Osteoblast (primary cell): ENCODE data around the gene MAP3K20. TPM values are rescaled to one million over a fixed set of nuclear protein-coding genes. Genes with fewer than 3 reads are reported as not detected.

Experiments used
- DNase-seq: peaks from one replicate; pipeline ENCODE4 v3.0.0; 2011; ENCODE audit warnings: low spot score, mixed read lengths; ENCODE audit not compliant: insufficient read length; ENCODE audit errors: missing footprints
- H2AFZ ChIP-seq: 2 replicates; pipeline ENCODE4 v1.6.0; 2011; ENCODE audit warnings: mild to moderate bottlenecking, low read length
- H3K27ac ChIP-seq: 2 replicates; pipeline ENCODE4 v1.5.1; 2011; ENCODE audit warnings: mild to moderate bottlenecking, low read depth, low read length, moderate library complexity
- H3K27me3 ChIP-seq: 2 replicates; pipeline ENCODE4 v1.6.0; 2012; ENCODE audit warnings: mild to moderate bottlenecking, control low read depth, inconsistent platforms, low read length, moderate library complexity; ENCODE audit not compliant: insufficient read depth
- H3K36me3 ChIP-seq: 2 replicates; pipeline ENCODE4 v1.5.1; 2011; ENCODE audit warnings: mild to moderate bottlenecking, low read length, control low read depth, moderate library complexity; ENCODE audit not compliant: insufficient read depth
- H3K4me1 ChIP-seq: 2 replicates; pipeline ENCODE4 v1.5.1; 2011; ENCODE audit warnings: mild to moderate bottlenecking, low read length, control low read depth, moderate library complexity; ENCODE audit not compliant: insufficient read depth
- H3K4me2 ChIP-seq: 2 replicates; pipeline ENCODE4 v1.6.0; 2011; ENCODE audit warnings: mild to moderate bottlenecking, low read length; ENCODE audit not compliant: insufficient read depth
- H3K4me3 ChIP-seq: fragments of 200-600 bp; sonication (generic); 3 replicates; pipeline ENCODE4 v1.5.1; 2012; ENCODE audit warnings: mild to moderate bottlenecking, low read length, inconsistent platforms; ENCODE audit not compliant: insufficient read depth
- H3K79me2 ChIP-seq: 2 replicates; pipeline ENCODE4 v1.6.0; 2012; ENCODE audit warnings: mild to moderate bottlenecking, low read length, control low read depth, inconsistent platforms; ENCODE audit not compliant: insufficient read depth
- H3K9me3 ChIP-seq: 2 replicates; pipeline ENCODE4 v1.5.1; 2011; ENCODE audit warnings: low read depth, low read length, control low read depth
- H4K20me1 ChIP-seq: 2 replicates; pipeline ENCODE4 v1.6.0; 2012; ENCODE audit warnings: mild to moderate bottlenecking, low read length, control low read depth; ENCODE audit not compliant: insufficient read depth
- total RNA-seq: library from RNA; depleted of rRNA; stranded (reverse); fragments of >200 nt; gene quantifications from 2 replicates; pipeline ENCODE4 v1.2.3, GENCODE V29; 2012
- TF ChIP-seq, protein P1 (sequence below): IDR thresholded peaks from 2 replicates; pipeline ENCODE4 v1.5.1; 2011; ENCODE audit warnings: mild to moderate bottlenecking, low read depth, low read length, moderate library complexity; ENCODE audit errors: extremely low read depth

MAP3K20 gene
- total RNA-seq, 1 donor: 56.1 TPM

- DNase-seq: no peak
- H3K79me2 ChIP-seq: no peaks in the 10 kb centered on the region
Observed at GRCh38 chr2:173218326-173219056, 142.8 kb downstream of the MAP3K20 start.

GRCh38 chr2:173221132-173221695, 145.6 kb downstream of the MAP3K20 start:
- TF ChIP-seq, protein P1, sequence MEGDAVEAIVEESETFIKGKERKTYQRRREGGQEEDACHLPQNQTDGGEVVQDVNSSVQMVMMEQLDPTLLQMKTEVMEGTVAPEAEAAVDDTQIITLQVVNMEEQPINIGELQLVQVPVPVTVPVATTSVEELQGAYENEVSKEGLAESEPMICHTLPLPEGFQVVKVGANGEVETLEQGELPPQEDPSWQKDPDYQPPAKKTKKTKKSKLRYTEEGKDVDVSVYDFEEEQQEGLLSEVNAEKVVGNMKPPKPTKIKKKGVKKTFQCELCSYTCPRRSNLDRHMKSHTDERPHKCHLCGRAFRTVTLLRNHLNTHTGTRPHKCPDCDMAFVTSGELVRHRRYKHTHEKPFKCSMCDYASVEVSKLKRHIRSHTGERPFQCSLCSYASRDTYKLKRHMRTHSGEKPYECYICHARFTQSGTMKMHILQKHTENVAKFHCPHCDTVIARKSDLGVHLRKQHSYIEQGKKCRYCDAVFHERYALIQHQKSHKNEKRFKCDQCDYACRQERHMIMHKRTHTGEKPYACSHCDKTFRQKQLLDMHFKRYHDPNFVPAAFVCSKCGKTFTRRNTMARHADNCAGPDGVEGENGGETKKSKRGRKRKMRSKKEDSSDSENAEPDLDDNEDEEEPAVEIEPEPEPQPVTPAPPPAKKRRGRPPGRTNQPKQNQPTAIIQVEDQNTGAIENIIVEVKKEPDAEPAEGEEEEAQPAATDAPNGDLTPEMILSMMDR: no peak
- Histone ChIP-seq H3K4me3 (no peak overlapping the region), H3K27me3 (no peaks in the 10 kb centered on the region), H3K4me2 (no peak overlapping the region), H3K36me3 (peaks cover 4% of the 10 kb centered on the region), H4K20me1 (no peaks in the 10 kb centered on the region), H3K4me1 (peaks cover 14% of the 10 kb centered on the region), H3K9me3 (no peaks in the 10 kb centered on the region), H2AFZ (no peak overlapping the region), H3K79me2 (no peaks in the 10 kb centered on the region), H3K27ac (no peak overlapping the region)
- DNase-seq: no peak

More at GRCh38 chr2:173218326-173219056, 142.8 kb downstream of the MAP3K20 start:
- no peaks in the 10 kb centered on the region for H4K20me1 ChIP-seq
- TF ChIP-seq, protein P1: no peak
- no peaks in the 10 kb centered on the region for H3K9me3 ChIP-seq
- no peak overlapping the region for H2AFZ ChIP-seq
- peaks cover 14% of the 10 kb centered on the region for H3K4me1 ChIP-seq
- no peak overlapping the region for H3K27ac ChIP-seq
- H3K4me3 ChIP-seq: no peak overlapping the region
- no peaks in the 10 kb centered on the region for H3K27me3 ChIP-seq
- peak overlapping the region; percentile 0 for H3K4me2 ChIP-seq
- peaks cover 4% of the 10 kb centered on the region for H3K36me3 ChIP-seq

GRCh38 chr2:173221937-173222594, 146.4 kb downstream of the MAP3K20 start:
- TF ChIP-seq, protein P1: no peak
- no peak overlapping the region for H2AFZ ChIP-seq
- H3K27me3 ChIP-seq: no peaks in the 10 kb centered on the region
- H3K27ac ChIP-seq: no peak overlapping the region
- no peaks in the 10 kb centered on the region for H4K20me1 ChIP-seq
- no peaks in the 10 kb centered on the region for H3K79me2 ChIP-seq
- H3K4me2 ChIP-seq: no peak overlapping the region
- no peak for DNase-seq
- no peak overlapping the region for H3K4me3 ChIP-seq
- peaks cover 4% of the 10 kb centered on the region for H3K36me3 ChIP-seq
- H3K4me1 ChIP-seq: peaks cover 13% of the 10 kb centered on the region
- H3K9me3 ChIP-seq: no peaks in the 10 kb centered on the region

DNA sequence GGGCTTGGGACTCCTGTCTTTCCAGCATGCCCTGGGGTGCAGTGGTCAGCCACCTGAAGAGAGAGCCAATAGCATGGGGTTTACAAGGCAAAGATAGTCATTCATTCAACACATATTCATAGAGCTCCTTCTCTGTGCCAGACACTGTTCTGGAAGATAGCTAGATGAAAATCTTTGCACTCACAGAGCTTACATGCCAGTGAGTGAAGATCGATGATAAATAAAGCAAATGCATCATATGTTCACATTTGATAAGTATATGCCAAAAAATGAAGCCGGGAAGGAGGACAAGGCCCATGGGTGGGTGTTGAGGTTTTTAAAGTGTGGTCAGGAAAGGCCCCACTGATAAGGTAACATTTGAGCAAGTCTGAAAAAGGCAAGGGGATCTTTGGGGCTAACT, 148.2 kb downstream of the MAP3K20 start:
- H3K9me3 ChIP-seq: no peaks in the 10 kb centered on the region
- no peak overlapping the region for H2AFZ ChIP-seq
- H4K20me1 ChIP-seq: no peaks in the 10 kb centered on the region
- H3K4me1 ChIP-seq: no peaks in the 10 kb centered on the region
- H3K27me3 ChIP-seq: no peaks in the 10 kb centered on the region
- TF ChIP-seq, protein P1: no peak
- H3K36me3 ChIP-seq: peaks cover 4% of the 10 kb centered on the region
- DNase-seq: no peak
- no peak overlapping the region for H3K4me3 ChIP-seq
- no peak overlapping the region for H3K4me2 ChIP-seq
- H3K27ac ChIP-seq: no peak overlapping the region
- H3K79me2 ChIP-seq: no peaks in the 10 kb centered on the region
